ENCODE data around the gene PCDH9.

DNA sequence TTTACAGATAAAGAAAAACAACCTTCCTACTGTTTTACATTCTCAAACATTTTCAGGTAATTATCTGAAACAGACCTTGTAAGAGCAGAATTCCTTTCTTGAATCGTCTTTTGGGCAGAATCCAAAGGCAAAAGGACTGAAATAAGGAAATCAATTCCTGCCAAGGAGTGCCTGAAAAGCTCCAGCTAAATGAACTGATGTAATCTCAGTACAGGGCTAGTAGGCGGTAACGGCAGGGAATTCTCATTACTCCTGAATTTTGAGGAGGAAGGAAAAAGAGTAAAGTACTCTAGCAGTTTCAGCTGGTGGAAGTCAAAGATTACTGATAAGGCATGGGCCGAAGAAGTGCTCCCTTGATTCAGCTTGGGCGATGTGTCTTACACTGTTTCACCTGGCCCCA lies 168.4 kb downstream of the PCDH9 start:
- TF ChIP-seq POLR2AphosphoS5 (IDR thresholded peaks at IDR 0.05; ENCODE audit: low read depth, low read length) = no peak
- TF ChIP-seq, protein P1, sequence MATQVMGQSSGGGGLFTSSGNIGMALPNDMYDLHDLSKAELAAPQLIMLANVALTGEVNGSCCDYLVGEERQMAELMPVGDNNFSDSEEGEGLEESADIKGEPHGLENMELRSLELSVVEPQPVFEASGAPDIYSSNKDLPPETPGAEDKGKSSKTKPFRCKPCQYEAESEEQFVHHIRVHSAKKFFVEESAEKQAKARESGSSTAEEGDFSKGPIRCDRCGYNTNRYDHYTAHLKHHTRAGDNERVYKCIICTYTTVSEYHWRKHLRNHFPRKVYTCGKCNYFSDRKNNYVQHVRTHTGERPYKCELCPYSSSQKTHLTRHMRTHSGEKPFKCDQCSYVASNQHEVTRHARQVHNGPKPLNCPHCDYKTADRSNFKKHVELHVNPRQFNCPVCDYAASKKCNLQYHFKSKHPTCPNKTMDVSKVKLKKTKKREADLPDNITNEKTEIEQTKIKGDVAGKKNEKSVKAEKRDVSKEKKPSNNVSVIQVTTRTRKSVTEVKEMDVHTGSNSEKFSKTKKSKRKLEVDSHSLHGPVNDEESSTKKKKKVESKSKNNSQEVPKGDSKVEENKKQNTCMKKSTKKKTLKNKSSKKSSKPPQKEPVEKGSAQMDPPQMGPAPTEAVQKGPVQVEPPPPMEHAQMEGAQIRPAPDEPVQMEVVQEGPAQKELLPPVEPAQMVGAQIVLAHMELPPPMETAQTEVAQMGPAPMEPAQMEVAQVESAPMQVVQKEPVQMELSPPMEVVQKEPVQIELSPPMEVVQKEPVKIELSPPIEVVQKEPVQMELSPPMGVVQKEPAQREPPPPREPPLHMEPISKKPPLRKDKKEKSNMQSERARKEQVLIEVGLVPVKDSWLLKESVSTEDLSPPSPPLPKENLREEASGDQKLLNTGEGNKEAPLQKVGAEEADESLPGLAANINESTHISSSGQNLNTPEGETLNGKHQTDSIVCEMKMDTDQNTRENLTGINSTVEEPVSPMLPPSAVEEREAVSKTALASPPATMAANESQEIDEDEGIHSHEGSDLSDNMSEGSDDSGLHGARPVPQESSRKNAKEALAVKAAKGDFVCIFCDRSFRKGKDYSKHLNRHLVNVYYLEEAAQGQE (IDR thresholded peaks at IDR 0.05; ENCODE audit: insufficient read depth in 1 of 2, low read depth in 2 of 2, low read length in 2 of 2) = no peak
